DOHH2 (cell line): Measurements from ENCODE around the gene HYOU1.

Source experiments
- CTCF ChIP-seq: fragments of 200-600 bp; sonication (generic); IDR thresholded peaks from one replicate; pipeline ENCODE4 v1.5.1; 2014; ENCODE audit warnings: antibody characterized with exemption, mild to moderate bottlenecking, low read depth, low read length; ENCODE audit not compliant: poor library complexity, severe bottlenecking
- EZH2phosphoT487 ChIP-seq: fragments of 200-600 bp; sonication (generic); IDR thresholded peaks from 2 replicates; pipeline ENCODE4 v1.6.1; 2017; ENCODE audit warnings: borderline replicate concordance, mild to moderate bottlenecking, antibody characterized with exemption, low read length, moderate library complexity, mixed read lengths

- TF ChIP-seq CTCF (no peak), EZH2phosphoT487 (no peak)
Observed at GRCh38 chr11:119029069-119029339, 28.0 kb downstream of the HYOU1 start.
